Fibroblast of skin of scalp (primary cell): ENCODE measurements around the gene ATP2A2. TPM values are rescaled to one million over a fixed set of nuclear protein-coding genes. Genes with fewer than 3 reads are reported as not detected.
A peak's percentile ranks its signal among the peaks of the same experiment; 100 is the strongest.
"Not testable (repeated sequence)": the region's sequence is repeated elsewhere in the genome, so short reads cannot be mapped to it uniquely, and the experiment has no call there.

Experiments used
- DNase-seq: peaks from one replicate; pipeline ENCODE4 v3.0.0-alpha.2; 2013
- polyA plus RNA-seq, 2 experiments: library from polyadenylated mRNA; unstranded; fragments of 120-200 nt; gene quantifications; one replicate each; pipeline ENCODE4 v1.2.1, GENCODE V29; 2013; ENCODE audit not compliant: insufficient read length in 2 of 2

ATP2A2 gene
- polyA plus RNA-seq (2013, experiment 1 of 2; ENCODE audit: insufficient read length) = 286 TPM
- polyA plus RNA-seq (2013, experiment 2 of 2; ENCODE audit: insufficient read length) = 297 TPM

DNA sequence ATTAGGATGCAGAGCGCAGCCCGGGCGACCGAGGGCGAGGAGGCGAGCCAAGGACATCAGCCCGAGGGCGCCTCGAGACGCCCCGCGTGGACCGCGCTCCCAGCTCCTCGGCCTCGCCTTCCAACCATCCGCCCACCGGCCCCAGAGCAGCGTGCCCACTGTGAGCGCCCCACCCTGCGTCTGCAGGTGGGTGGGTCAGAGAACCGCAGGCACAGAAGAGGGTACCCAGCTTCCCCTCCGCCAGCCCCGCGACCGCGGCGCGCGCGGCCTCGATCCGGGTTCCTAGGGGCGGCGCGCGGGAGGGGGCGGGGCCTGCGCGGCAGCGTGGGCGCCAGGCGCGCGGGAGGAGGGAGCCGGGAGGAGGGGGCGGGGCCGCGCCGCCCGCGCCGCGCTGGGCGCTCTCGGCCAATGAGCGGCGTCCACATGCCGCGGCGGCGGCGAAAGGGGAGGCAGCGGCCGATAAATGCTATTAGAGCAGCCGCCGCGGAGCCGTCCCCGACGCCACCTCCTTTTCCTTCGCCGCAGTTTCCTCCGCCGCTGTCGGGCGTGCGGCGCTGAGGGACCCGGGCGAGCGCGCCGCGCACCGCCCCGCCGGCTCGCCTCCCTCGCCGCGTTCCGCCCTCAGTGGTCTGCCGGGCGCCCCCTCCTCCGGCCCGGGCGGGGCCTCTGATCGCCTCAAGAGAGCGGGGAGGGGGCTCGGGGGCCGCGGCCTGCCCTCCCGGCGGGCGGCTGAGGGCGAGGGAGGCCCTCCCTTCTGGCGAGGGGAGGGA is at the start of gene ATP2A2:
Gene ATP2A2, plus strand, starts transcription at position 469 of the 770 bp plus-strand sequence. CDS start 543 bp downstream, outside the sequence.
- DNase-seq = peak; percentile 94

GRCh38 chr12:110233212-110233903 is 47.7 kb upstream of the ATP2A2 start:
- no peak for DNase-seq

DNA sequence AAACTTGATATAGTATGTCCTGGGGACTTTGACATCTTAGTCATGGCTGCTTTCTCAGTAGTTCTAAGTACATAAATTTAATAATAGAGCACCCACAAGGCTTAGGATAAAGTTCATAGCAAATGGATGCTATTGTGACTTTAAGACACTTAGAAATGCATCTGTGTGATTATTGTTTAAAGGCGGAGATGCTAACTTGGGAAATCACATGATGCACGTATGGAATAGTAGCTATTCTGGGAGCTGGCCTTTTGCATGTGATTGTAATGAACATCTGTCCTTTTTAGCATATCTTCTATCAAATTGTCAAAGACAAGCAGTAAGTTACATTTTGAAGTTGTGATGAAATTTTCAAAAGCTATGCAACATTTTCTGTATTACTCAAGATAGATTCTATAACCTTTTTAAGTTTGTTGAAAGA is 46.7 kb upstream of the ATP2A2 start:
- DNase-seq = no peak

DNA sequence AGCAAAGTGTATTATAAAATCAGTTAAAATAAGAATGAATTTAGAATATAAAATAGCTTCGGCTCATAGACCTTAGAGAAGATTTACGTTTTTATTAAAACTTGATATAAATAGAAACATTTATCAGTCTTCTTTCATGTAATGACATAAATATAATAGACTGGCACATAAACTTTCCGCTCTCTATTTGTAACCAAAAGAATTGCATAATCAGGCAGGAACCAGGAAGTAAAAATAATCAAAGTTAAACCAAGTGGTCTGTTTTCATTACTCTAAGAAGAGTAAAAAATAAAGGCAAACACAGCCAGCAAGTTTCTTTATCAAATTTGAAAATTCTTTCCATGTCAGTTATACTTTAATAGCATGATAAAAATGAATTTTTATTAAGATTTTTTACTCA is 46.3 kb upstream of the ATP2A2 start:
- DNase-seq = no peak

DNA sequence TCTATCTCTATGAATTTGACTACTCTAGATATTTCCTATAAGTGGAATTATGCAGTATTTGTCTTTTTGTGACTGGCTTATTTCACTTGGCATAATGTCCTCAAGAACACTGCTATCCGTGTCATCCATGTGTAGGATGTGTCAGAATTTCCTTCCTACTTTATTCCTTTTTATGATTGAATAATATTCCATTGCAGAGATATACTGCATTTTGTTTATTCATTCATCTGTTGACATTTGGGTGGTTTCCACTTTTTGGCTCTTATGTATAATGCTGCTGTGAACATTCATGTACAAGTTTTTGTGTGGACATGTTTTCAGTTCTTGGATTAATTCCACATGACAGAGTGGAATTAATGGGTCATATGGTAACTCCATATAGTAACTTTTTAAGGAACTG is 45.7 kb upstream of the ATP2A2 start:
- DNase-seq = no peak

DNA sequence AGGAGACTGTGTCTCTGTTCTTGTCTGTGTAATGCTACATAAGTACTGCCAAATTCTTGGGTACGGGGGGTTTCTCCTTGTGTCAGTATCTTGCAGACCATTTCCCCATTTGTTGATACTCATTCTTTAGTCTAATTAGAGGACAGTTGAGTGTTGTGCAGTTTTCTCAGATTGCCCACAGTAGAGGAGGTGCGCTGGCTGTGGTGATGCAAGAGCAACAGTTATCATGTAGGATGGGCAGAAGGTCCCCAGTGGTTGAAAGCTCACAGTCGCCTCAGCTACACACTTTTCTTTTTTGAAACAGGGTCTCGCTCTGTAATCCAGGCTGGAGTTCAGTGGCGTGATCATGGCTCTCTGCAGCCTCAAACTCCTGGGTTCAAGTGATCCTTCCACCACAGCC is 37.8 kb upstream of the ATP2A2 start:
- DNase-seq = no peak

DNA sequence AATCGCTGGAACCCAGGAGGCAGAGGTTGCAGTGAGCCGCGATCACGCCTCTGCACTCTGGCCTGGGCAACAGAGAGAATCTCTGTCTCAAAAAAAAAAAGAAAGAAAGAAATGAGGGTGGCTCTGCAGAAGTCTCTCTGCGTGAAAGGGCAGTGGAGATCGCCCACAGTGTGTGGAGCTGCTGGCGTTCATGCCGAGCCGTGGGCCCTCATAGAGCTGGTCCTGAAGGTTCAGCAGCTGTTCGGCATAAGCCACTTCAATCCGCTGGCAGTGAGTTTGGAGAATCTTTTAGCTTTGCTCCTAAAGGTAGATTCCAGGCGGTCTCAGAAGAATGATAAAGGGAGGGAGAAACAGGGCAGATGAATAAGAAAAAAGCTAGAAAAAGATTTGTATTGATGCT is 36.7 kb upstream of the ATP2A2 start:
- DNase-seq = no peak

- DNase-seq = no peak
Observed at GRCh38 chr12:110244829-110245228, 36.2 kb upstream of the ATP2A2 start.

DNA sequence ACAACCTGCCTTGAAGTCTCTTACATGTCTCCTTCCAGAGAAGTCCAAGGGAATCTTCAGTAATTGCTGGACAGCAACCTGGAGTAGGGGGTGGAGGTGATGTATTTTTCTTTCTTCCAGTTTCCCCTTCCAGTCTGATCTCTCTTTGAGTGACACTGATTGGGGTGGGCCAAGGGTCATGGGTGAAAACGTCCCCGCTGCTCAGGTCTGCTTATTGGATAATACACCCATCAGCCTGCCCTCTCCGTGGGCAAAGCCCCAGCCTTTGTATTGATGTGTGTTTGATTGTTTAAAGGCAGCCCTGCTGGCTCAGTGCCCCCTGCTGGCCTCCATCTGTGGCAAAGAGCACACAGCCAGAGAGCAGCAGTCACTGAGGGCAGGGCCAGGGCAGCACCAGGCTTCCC is 35.7 kb upstream of the ATP2A2 start:
- DNase-seq = no peak

DNA sequence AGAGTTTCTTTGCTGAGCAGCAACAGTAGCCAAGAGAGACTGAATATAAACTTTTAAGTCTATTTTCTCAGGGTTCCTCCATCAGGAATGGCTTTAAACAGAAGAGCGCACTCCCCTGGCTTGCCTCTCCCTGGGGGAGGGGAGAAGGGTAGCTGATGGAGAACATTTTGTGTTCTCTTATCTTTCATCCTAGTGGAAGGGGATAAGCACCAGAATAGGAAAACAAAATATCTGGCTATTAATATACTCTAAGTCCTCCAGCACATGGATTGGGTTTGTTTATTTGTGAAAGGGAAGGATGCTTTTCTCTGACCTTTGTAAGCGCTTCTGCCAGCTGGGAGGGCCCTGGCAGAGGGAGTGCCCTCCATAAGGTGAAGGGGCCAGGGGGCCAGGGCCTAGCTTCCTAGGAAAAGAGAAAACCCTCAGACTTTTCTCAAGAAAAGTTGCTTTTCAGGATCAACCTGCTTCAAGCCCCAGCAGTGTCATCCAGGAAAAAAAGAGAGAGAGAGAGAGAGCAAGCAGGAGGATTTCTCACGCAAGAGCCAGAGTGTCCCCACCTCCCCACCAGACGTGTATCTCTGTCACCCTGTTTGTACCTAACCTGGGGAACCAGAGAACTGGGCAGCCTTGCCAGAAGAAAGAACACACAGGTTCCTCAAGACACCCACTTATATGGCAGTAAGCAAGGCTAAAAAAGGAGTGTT is 34.3 kb upstream of the ATP2A2 start:
- no peak for DNase-seq

GRCh38 chr12:110247340-110248095 is 33.5 kb upstream of the ATP2A2 start:
- no peak for DNase-seq

- DNase-seq = no peak
Observed at GRCh38 chr12:110248096-110248447, 33.0 kb upstream of the ATP2A2 start.

DNA sequence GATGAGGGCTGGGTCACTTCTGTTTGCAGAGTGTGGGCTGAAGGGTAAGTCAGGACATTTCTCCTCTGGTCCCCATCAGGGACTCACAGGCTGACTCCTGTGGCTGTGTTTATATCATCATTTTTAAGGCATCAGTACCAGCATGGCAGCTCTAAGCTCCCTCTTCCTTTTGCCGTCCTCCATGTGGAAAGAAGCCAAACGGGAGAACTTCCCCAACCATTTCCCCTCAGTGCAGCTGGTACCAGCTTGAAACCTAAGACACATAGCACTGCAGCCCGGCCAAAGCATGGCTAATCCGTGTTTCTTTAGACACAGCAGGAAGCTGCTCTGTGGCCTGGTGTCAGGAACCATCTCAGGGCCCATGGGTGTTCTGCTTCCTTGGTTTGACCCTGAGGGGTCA is 31.9 kb upstream of the ATP2A2 start:
- DNase-seq = no peak

- DNase-seq = no peak
Observed at GRCh38 chr12:110249716-110250225, 31.3 kb upstream of the ATP2A2 start.

DNA sequence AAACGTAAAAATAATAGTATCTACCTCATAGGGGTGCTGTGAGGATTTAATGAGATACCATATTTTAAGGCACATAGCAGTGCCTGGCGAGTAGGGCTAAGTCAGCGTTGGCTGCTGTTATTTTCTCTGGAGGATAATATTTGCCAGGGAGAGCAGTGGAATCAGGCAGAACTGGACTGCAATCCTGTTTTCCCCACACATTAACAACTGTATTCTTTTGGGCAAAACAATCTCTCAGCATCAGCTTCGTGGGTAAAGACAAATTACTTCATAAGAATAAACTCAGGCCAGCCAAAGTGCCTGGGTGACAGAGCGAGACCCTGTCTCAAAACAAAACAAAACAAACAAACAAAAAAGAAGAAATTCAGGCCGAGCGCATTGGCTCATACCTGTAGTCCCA is 29.7 kb upstream of the ATP2A2 start:
- no peak for DNase-seq

- no peak for DNase-seq
Observed at GRCh38 chr12:110252716-110253115, 28.3 kb upstream of the ATP2A2 start.

GRCh38 chr12:110253176-110253575 is 27.9 kb upstream of the ATP2A2 start:
- no peak for DNase-seq

DNA sequence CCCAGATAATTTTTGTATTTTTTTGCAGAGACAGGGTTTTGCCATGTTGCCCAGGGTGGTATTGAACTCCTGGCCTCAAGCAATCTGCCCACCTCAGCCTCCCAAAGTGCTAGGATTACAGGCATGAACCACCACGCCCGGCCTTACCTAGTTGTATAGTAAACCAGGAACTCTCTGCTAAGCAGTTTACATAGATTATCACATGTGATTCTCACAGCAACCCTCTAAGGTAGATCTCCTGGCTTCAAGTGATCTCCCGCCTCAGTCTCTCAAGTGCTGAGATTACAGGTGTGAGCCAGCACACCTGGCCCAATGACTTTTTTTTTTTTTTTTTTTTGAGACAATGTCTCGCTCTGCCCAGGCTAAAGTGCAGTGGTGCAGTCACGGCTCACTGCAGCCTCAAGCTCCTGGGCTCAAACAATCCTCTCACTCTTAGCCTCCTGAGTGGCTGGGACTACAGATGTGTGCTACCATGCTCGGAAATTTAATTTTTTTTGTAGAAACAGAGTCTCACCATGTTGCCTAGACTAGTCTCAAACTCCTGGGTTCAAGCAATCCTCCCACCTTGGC is 26.0 kb upstream of the ATP2A2 start:
- DNase-seq = no peak

GRCh38 chr12:110255890-110256456 is 25.1 kb upstream of the ATP2A2 start:
- not testable (repeated sequence) for DNase-seq

GRCh38 chr12:110256780-110257431 is 24.1 kb upstream of the ATP2A2 start:
- DNase-seq = peak; percentile 62

GRCh38 chr12:110258466-110258865 is 22.6 kb upstream of the ATP2A2 start:
- no peak for DNase-seq
